Spleen (tissue), 7 donors: Measurements from ENCODE around the gene CASP6.

Experiments
- POLR2A ChIP-seq, 3 donors: fragments of 450-650 bp; IDR thresholded peaks; one replicate each; pipeline ENCODE4 v1.5.1; 2017; ENCODE audit warnings: antibody characterized with exemption in 3 of 3, mild to moderate bottlenecking in 1 of 3
- TF ChIP-seq, protein P1 (sequence below), 11 experiments: fragments of 200-600 bp in 7 of 11; fragments of 450-650 bp in 4 of 11; sonication (generic) in 4 of 11; IDR thresholded peaks in 8 of 11; conservative IDR thresholded peaks in 3 of 11; 1 replicate in 7 of 11; 2 replicates in 4 of 11; pipeline versions ENCODE4 v1.4.0 to v1.8.0; 2016 to 2021; ENCODE audit warnings: antibody characterized with exemption in 11 of 11, inconsistent platforms in 4 of 11, mild to moderate bottlenecking in 1 of 11
- donor health status: DM: no; HTN: no; CAD: no; lungs with moderate emphysema.
- donor health status: DM: no; HTN: no; CAD: no.
- donor health status: DM: no; HTN: no; CAD: no.

- TF ChIP-seq, protein P1, sequence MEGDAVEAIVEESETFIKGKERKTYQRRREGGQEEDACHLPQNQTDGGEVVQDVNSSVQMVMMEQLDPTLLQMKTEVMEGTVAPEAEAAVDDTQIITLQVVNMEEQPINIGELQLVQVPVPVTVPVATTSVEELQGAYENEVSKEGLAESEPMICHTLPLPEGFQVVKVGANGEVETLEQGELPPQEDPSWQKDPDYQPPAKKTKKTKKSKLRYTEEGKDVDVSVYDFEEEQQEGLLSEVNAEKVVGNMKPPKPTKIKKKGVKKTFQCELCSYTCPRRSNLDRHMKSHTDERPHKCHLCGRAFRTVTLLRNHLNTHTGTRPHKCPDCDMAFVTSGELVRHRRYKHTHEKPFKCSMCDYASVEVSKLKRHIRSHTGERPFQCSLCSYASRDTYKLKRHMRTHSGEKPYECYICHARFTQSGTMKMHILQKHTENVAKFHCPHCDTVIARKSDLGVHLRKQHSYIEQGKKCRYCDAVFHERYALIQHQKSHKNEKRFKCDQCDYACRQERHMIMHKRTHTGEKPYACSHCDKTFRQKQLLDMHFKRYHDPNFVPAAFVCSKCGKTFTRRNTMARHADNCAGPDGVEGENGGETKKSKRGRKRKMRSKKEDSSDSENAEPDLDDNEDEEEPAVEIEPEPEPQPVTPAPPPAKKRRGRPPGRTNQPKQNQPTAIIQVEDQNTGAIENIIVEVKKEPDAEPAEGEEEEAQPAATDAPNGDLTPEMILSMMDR (IDR thresholded peaks at IDR 0.05 in 8 of 11, conservative IDR thresholded peaks at IDR 0.05 in 3 of 11) = no peak
- no peak for TF ChIP-seq POLR2A (IDR thresholded peaks at IDR 0.05)
Observed at GRCh38 chr4:109673303-109673702, 29.9 kb downstream of the CASP6 start.
